Sigmoid colon (tissue), 7 donors: Measurements from ENCODE around the gene KATNAL2. TPM values are rescaled to one million over a fixed set of nuclear protein-coding genes. Genes with fewer than 3 reads are reported as not detected.

Experiments used
- DNase-seq: peaks from one replicate; pipeline ENCODE4 v3.0.0-alpha.2; 2019
- H3K27ac ChIP-seq, 4 donors: fragments of 200-600 bp; sonication (generic); one replicate each; pipeline ENCODE4 v1.5.1; 2016 to 2019; ENCODE audit warnings: mild to moderate bottlenecking in 1 of 4
- H3K27me3 ChIP-seq, 3 donors: fragments of 200-600 bp; sonication (generic); one replicate each; pipeline ENCODE4 v1.5.1; 2019; ENCODE audit warnings: mild to moderate bottlenecking in 1 of 3
- H3K36me3 ChIP-seq, 4 donors: fragments of 200-600 bp; sonication (generic); one replicate each; pipeline ENCODE4 v1.5.1; 2016 to 2019
- H3K4me1 ChIP-seq, 4 donors: fragments of 200-600 bp; sonication (generic); one replicate each; pipeline ENCODE4 v1.5.1; 2017 to 2019
- H3K4me3 ChIP-seq, 4 donors: fragments of 200-600 bp; sonication (generic); one replicate each; pipeline ENCODE4 v1.5.1; 2017 to 2019; ENCODE audit warnings: mild to moderate bottlenecking in 2 of 4, moderate library complexity in 1 of 4
- H3K9me3 ChIP-seq, 4 donors: fragments of 200-600 bp in 3 of 4; sonication (generic) in 3 of 4; one replicate each; pipeline versions ENCODE4 v1.5.1 to v1.6.1; 2013 to 2019
- EP300 ChIP-seq, 4 donors: sonication (generic); formaldehyde crosslinking; IDR thresholded peaks; one replicate each; pipeline ENCODE4 v1.6.1; 2017; ENCODE audit warnings: antibody characterized with exemption in 4 of 4
- POLR2A ChIP-seq, 2 donors: fragments of 450-650 bp; IDR thresholded peaks; one replicate each; pipeline ENCODE4 v1.6.1; 2016; ENCODE audit warnings: antibody characterized with exemption in 2 of 2, mild to moderate bottlenecking in 2 of 2, moderate library complexity in 2 of 2
- POLR2AphosphoS5 ChIP-seq, 4 donors: sonication (generic); formaldehyde crosslinking; IDR thresholded peaks; one replicate each; pipeline ENCODE4 v1.6.1; 2017; ENCODE audit warnings: antibody characterized with exemption in 4 of 4
- WGBS, 2 donors: extraction: QIAGEN DNeasy Blood & Tissue Kit; methylation state at CpG; one replicate each; pipeline ENCODE4 v1.1.7; 2013; 5-methylcytosine and 5-hydroxymethylcytosine counted together
- intact Hi-C: fragments of 100-400 bp; cut with DNase I; formaldehyde crosslinking; loops from one replicate; pipeline ENCODE4 v1.15.1; 2023
- polyA plus RNA-seq, 3 donors: library from polyadenylated mRNA; stranded (reverse); fragments of 200-250 nt; gene quantifications; one replicate each; pipeline ENCODE4 v1.2.3, GENCODE V29; 2013
- total RNA-seq, 4 donors: library from RNA; depleted of rRNA; stranded (reverse); fragments of >200 nt; gene quantifications; one replicate each; pipeline ENCODE4 v1.1.0, GENCODE V29; 2016
- TF ChIP-seq, protein P1 (sequence below), 4 experiments: fragments of 450-650 bp in 3 of 4; fragments of 200-600 bp in 1 of 4; IDR thresholded peaks; one replicate each; pipeline ENCODE4 v1.5.1; 2016 to 2019; ENCODE audit warnings: antibody characterized with exemption in 4 of 4, mild to moderate bottlenecking in 3 of 4, moderate library complexity in 2 of 4
- donor health status: healthy with polysubstance abuse.
- donor health status: Bipolar disorder and iron deficiency.
- donor health status: healthy.

KATNAL2 gene
- total and polyA plus RNA-seq, 7 donors = 0.60 to 18.8 (median 2.5) TPM

DNA sequence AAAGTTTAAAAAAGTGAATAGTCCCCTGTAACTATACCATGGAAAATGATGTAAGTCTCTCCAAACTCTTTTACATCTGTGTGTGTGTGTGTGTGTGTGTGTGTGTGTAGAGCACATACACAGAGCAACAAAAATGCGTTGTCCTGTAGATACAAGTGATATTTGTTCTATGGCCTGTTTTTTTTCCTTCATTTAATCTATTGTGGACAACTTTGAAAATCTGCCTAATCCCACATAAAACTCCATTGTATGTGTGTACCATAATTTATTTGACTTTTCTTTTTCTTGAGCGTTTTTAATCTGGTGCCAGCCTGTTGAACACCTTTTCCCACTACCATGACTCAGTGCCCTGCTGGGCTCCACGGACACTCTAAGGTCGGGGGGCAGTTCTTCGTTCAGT lies 170.3 kb downstream of the KATNAL2 start:
- no peaks in the 10 kb centered on the region for H3K9me3 ChIP-seq
- H3K4me3 ChIP-seq = no peak overlapping the region
- 93 to 94% methylated on average over 5 of the region's 5 CpGs for WGBS, 2 donors
- intact Hi-C loops = no loop called here
- H3K27me3 ChIP-seq = no peaks in the 10 kb centered on the region
- H3K27ac ChIP-seq = no peak overlapping the region
- TF ChIP-seq EP300 (IDR thresholded peaks at IDR 0.05) = no peak
- TF ChIP-seq POLR2A (IDR thresholded peaks at IDR 0.05) = no peak
- TF ChIP-seq POLR2AphosphoS5 (IDR thresholded peaks at IDR 0.05) = no peak
- TF ChIP-seq, protein P1, sequence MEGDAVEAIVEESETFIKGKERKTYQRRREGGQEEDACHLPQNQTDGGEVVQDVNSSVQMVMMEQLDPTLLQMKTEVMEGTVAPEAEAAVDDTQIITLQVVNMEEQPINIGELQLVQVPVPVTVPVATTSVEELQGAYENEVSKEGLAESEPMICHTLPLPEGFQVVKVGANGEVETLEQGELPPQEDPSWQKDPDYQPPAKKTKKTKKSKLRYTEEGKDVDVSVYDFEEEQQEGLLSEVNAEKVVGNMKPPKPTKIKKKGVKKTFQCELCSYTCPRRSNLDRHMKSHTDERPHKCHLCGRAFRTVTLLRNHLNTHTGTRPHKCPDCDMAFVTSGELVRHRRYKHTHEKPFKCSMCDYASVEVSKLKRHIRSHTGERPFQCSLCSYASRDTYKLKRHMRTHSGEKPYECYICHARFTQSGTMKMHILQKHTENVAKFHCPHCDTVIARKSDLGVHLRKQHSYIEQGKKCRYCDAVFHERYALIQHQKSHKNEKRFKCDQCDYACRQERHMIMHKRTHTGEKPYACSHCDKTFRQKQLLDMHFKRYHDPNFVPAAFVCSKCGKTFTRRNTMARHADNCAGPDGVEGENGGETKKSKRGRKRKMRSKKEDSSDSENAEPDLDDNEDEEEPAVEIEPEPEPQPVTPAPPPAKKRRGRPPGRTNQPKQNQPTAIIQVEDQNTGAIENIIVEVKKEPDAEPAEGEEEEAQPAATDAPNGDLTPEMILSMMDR (IDR thresholded peaks at IDR 0.05) = no peak
- no peaks in the 10 kb centered on the region for H3K4me1 ChIP-seq
- H3K36me3 ChIP-seq = no peaks in the 10 kb centered on the region
- DNase-seq = no peak

DNA sequence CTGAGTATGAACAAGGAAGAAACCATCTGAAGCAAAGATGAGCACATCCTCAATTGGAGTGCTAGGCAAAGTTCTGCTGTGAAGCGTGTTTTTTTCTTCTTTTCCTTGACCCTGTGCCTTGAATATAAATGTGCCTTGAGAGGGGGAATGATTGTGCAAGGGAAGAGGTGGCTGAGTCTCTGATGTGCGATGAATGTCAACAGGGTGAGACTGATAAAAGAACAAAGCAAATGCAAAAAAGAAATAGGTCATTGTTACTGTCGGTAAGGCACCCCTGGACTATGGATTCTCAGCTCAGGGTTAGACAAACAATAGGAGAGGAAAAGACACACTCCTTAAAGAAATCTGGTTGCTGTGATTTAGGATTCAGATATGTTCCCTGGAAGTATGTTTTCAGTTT lies 178.4 kb downstream of the KATNAL2 start:
- DNase-seq = no peak
- Histone ChIP-seq H3K36me3 (no peaks in the 10 kb centered on the region), H3K4me1 (no peaks in the 10 kb centered on the region), H3K4me3 (no peak overlapping the region), H3K27me3 (no peaks in the 10 kb centered on the region), H3K27ac (no peak overlapping the region), H3K9me3 (no peaks in the 10 kb centered on the region)
- intact Hi-C loops = no loop called here
- TF ChIP-seq POLR2AphosphoS5 (IDR thresholded peaks at IDR 0.05) = no peak
- TF ChIP-seq EP300 (IDR thresholded peaks at IDR 0.05) = no peak
- TF ChIP-seq POLR2A (IDR thresholded peaks at IDR 0.05) = no peak
- TF ChIP-seq, protein P1 (IDR thresholded peaks at IDR 0.05) = no peak
- WGBS, 2 donors = 41 to 76% methylated on average over 3 of the region's 3 CpGs

DNA sequence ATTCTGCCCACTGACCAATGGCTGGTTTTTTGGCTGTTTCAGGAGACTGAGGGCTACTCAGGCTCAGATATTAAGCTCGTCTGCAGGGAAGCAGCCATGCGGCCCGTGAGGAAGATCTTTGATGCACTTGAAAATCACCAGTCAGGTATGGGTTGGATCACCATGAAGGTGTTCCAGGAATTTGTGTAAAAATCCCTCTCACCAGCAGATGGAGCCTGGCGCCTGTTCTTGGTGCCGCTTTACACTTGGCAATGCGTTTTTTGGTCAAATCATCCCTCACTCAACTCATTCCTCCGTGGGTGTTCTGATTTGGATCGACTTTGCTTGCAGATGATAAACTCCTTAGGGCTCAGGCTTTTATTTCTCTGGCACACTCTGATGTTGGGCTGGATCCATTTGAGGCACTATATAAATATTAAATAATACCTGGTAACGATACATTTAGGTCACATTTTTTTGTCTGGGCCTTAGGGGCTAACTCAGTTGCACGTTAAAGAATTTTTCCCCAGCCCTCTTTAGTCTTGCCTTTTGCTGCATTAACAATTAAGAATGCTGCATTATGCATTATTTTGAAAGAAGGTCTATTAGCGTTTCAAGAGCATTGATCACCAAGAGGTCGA lies 182.9 kb downstream of the KATNAL2 start:
- no peaks in the 10 kb centered on the region for H3K4me1 ChIP-seq
- TF ChIP-seq, protein P1 (IDR thresholded peaks at IDR 0.05) = peak; percentile 32 to 66 (median 46)
- TF ChIP-seq POLR2A (IDR thresholded peaks at IDR 0.05) = no peak
- no peaks in the 10 kb centered on the region for H3K27me3 ChIP-seq
- intact Hi-C loops = loop anchor here (2.0 to 5.0 kb wide), 2 partner anchors 104 to 647 kb away; no protein-coding TSS in a partner anchor
- peak; percentile 63 for DNase-seq
- no peaks in the 10 kb centered on the region for H3K9me3 ChIP-seq
- no peak overlapping the region for H3K27ac ChIP-seq
- H3K36me3 ChIP-seq = peaks cover 0 to 14% (median 0%) of the 10 kb centered on the region in 4 donors
- WGBS, 2 donors = 35 to 42% methylated on average over 12 of the region's 12 CpGs
- H3K4me3 ChIP-seq = no peak overlapping the region

DNA sequence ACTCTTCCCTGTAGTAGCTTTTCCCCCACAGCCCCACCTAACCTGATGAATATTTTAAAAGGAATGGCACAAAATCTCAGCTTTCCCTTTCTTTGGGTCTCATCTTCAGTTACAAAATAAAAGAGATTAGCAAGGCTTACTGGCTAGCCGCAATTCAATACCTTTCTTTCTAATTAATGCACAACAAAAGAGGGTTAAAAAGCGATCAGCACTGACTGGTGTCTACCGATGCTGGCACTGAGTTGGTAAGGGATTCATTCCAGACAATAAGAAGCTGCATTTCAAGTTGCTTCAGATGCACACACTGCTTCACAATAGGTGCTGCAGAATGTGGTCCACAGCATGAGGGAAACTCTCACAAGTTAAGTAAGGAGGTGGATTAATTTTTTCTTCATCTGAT lies 191.0 kb downstream of the KATNAL2 start:
- no peaks in the 10 kb centered on the region for H3K4me1 ChIP-seq
- TF ChIP-seq EP300 (IDR thresholded peaks at IDR 0.05) (no peak), POLR2AphosphoS5 (IDR thresholded peaks at IDR 0.05) (no peak), POLR2A (IDR thresholded peaks at IDR 0.05) (no peak)
- TF ChIP-seq, protein P1 (IDR thresholded peaks at IDR 0.05) = no peak
- H3K4me3 ChIP-seq = no peak overlapping the region
- DNase-seq = no peak
- peaks cover 4 to 90% (median 20%) of the 10 kb centered on the region in 4 donors for H3K36me3 ChIP-seq
- intact Hi-C loops = no loop called here
- no peak overlapping the region for H3K27ac ChIP-seq
- H3K9me3 ChIP-seq = no peaks in the 10 kb centered on the region
- 87 to 92% methylated on average over 3 of the region's 3 CpGs for whole genome bisulfite sequencing, 2 donors
- H3K27me3 ChIP-seq = no peaks in the 10 kb centered on the region

DNA sequence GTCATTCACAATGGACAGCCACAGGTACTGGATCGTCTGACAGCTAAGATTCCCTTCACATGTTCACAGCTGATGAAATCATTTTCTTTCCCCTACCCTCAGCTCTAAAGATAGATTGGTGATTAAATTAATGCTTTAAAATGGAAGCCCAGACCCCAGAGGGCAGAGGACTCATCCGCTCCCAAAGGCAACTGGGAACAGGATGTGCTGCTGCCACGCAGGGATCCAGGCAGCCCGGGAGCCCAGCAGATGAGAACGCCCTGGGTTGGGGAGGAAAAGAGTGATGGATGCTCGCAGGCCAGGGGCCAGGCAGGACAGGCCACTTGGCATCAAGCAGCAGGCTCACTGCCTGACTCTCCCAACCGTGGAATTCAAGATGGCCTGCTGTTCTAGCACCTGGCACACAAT lies 191.6 kb downstream of the KATNAL2 start:
- WGBS, 2 donors = 94% methylated on average over 7 of the region's 7 CpGs
- intact Hi-C loops = no loop called here
- no peak for DNase-seq
- H3K36me3 ChIP-seq = peaks cover 4 to 95% (median 20%) of the 10 kb centered on the region in 4 donors
- no peaks in the 10 kb centered on the region for H3K4me1 ChIP-seq
- TF ChIP-seq, protein P1 (IDR thresholded peaks at IDR 0.05) = no peak
- TF ChIP-seq EP300 (IDR thresholded peaks at IDR 0.05) = no peak
- TF ChIP-seq POLR2A (IDR thresholded peaks at IDR 0.05) = no peak
- TF ChIP-seq POLR2AphosphoS5 (IDR thresholded peaks at IDR 0.05) = no peak
- no peaks in the 10 kb centered on the region for H3K9me3 ChIP-seq
- no peak overlapping the region for H3K27ac ChIP-seq
- H3K27me3 ChIP-seq = no peaks in the 10 kb centered on the region
- H3K4me3 ChIP-seq = no peak overlapping the region
